ENCODE measurements around the gene ADGRE1. TPM values are rescaled to one million over a fixed set of nuclear protein-coding genes. Genes with fewer than 3 reads are reported as not detected.

Gene ADGRE1
- total and polyA plus RNA-seq, 2 of the 8 experiments (the other 6 are each of a cell fraction or from before 2014, with no cell fraction given), result not detected

- Histone ChIP-seq H3K4me2 (ENCODE audit: insufficient read depth in 1 of 2, low read depth in 2 of 2, low read length in 2 of 2) (no peak overlapping the region), H2AK5ac (ENCODE audit: low read depth, low read length) (no peak overlapping the region), H3K56ac (replicated peaks; ENCODE audit: insufficient read length, low read depth, low read length) (no peak overlapping the region), H2BK20ac (ENCODE audit: low read length) (no peak overlapping the region), H3K9me3 (ENCODE audit: insufficient read depth in 2 of 2, low read depth in 1 of 2, low read length in 1 of 2) (peaks cover 32 to 80% of the 10 kb centered on the region in 2 experiments), H3K23ac (ENCODE audit: insufficient read length) (no peak overlapping the region), H2AFZ (ENCODE audit: low read length) (no peak overlapping the region), H4K8ac (ENCODE audit: extremely low read depth, insufficient read depth, low read length) (no peak overlapping the region), H3K79me2 (ENCODE audit: control insufficient read depth in 1 of 2, insufficient read depth in 2 of 2, low read length in 2 of 2) (no peaks in the 10 kb centered on the region), H4K5ac (ENCODE audit: insufficient read length, low read depth, low read length) (no peak overlapping the region), H3K9ac (replicated peaks in 1 of 4; ENCODE audit: extremely low read depth in 1 of 4, low read depth in 3 of 4, low read length in 3 of 4) (no peak overlapping the region), H2BK12ac (ENCODE audit: low read depth, low read length) (no peak overlapping the region), H3K4ac (replicated peaks; ENCODE audit: insufficient read length, low read depth, low read length) (no peak overlapping the region), H3K18ac (ENCODE audit: extremely low read depth, low read length) (no peak overlapping the region), H2BK5ac (ENCODE audit: low read depth, low read length) (no peak overlapping the region), H3K23me2 (ENCODE audit: low read depth, low read length) (no peaks in the 10 kb centered on the region), H3K27me3 (replicated peaks in 1 of 4; ENCODE audit: control insufficient read depth in 3 of 4, extremely low read depth in 1 of 4, insufficient read depth in 3 of 4, low read length in 3 of 4) (no peaks in the 10 kb centered on the region), H4K20me1 (replicated peaks in 1 of 2; ENCODE audit: control insufficient read depth in 1 of 2, insufficient read depth in 2 of 2, low read length in 2 of 2) (no peaks in the 10 kb centered on the region), H3K14ac (ENCODE audit: insufficient read length) (no peak overlapping the region), H3K4me1 (replicated peaks in 1 of 4; ENCODE audit: control insufficient read depth in 3 of 4, insufficient read depth in 4 of 4, low read length in 3 of 4) (no peaks in the 10 kb centered on the region), H3K27ac (ENCODE audit: low read depth, low read length) (no peak overlapping the region), H2BK120ac (replicated peaks; ENCODE audit: low read depth, low read length) (no peak overlapping the region), H3K79me1 (ENCODE audit: low read depth, low read length) (no peaks in the 10 kb centered on the region), H2BK15ac (ENCODE audit: low read length) (no peak overlapping the region), H4K91ac (replicated peaks; ENCODE audit: insufficient read length, low read length) (no peak overlapping the region), H3K36me3 (ENCODE audit: control insufficient read depth in 2 of 4, insufficient read depth in 4 of 4, low read length in 3 of 4) (no peaks in the 10 kb centered on the region), H3K4me3 (ENCODE audit: extremely low read depth in 1 of 4, insufficient read depth in 2 of 4, low read depth in 3 of 4, low read length in 4 of 4) (no peak overlapping the region)
- FAIRE-seq, result no peak
- peak in 2 of 3 experiments; percentile 7 to 13; a peak in 2 of 4 replicates for TF ChIP-seq CTCF (IDR thresholded peaks at IDR 0.05; ENCODE audit: control extremely low read depth in 1 of 3, insufficient read depth in 1 of 3, low read depth in 1 of 3, low read length in 3 of 3)
- no peak for TF ChIP-seq CHD2 (IDR thresholded peaks at IDR 0.05; ENCODE audit: low read length)
- no peak for TF ChIP-seq JUN (IDR thresholded peaks at IDR 0.05; ENCODE audit: low read depth, low read length)
- peak in 1 of 2 experiments; percentile 43 for DNase-seq (ENCODE audit: low read depth in 1 of 2, low spot score in 2 of 2)
- WGBS, 2 experiments (ENCODE audit: extremely low coverage in 1 of 2, insufficient coverage in 1 of 2, insufficient read length in 1 of 2, insufficient replicate concordance in 2 of 2, low coverage in 1 of 2, low lambda C conversion rate in 2 of 2, missing lambda C conversion rate in 1 of 2), result 62% methylated on average over 4 of the region's 4 CpGs; no CpG with 5 or more reads in 1 of the 2 experiments
- POLR2A ChIA-PET (ENCODE audit: partially characterized antibody), result no interaction called here
- CTCF ChIA-PET (ENCODE audit: partially characterized antibody), result interaction anchor here (0.6 to 1.0 kb wide), 6 partner anchors 9 to 632 kb away, joined by 3 to 4 read pairs (median 4); no protein-coding TSS in a partner anchor
Observed at GRCh38 chr19:6963937-6964336, 76.6 kb downstream of the ADGRE1 start.

Data from H1 (cell line).